Measurements from ENCODE around the gene INTS15.

DNA sequence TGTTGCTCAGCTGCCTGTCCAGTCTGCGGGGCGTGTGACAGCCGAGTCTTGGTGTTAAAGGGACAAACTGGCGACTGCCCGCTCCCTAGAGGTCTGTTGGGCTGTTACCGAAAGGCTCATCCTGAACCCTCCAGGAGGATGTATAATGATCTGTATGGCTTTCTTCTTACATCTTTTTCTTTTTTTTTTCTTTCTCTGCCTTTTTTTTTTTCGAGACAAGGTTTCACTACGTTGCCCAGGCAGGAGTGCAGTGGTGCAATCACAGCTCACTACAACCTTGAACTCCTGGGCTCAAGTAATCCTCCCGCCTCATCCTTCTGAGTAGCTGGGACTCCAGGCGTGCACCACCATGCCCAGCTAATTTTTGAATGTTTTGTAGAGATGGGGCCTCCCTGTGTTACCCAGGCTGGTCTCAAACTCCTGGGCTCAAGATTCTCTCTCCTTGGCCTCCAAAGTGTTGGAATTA, 857 bp downstream of the INTS15 start:
- TF ChIP-seq, protein P1, sequence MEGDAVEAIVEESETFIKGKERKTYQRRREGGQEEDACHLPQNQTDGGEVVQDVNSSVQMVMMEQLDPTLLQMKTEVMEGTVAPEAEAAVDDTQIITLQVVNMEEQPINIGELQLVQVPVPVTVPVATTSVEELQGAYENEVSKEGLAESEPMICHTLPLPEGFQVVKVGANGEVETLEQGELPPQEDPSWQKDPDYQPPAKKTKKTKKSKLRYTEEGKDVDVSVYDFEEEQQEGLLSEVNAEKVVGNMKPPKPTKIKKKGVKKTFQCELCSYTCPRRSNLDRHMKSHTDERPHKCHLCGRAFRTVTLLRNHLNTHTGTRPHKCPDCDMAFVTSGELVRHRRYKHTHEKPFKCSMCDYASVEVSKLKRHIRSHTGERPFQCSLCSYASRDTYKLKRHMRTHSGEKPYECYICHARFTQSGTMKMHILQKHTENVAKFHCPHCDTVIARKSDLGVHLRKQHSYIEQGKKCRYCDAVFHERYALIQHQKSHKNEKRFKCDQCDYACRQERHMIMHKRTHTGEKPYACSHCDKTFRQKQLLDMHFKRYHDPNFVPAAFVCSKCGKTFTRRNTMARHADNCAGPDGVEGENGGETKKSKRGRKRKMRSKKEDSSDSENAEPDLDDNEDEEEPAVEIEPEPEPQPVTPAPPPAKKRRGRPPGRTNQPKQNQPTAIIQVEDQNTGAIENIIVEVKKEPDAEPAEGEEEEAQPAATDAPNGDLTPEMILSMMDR (IDR thresholded peaks at IDR 0.05): no peak
- no peak for TF ChIP-seq ZFX (IDR thresholded peaks at IDR 0.05; ENCODE audit: borderline replicate concordance)

Measured in 22Rv1 (cell line).